ENCODE measurements around the gene SLC22A7.
A peak's percentile ranks its signal among the peaks of the same experiment; 100 is the strongest.

Gene SLC22A7

DNA sequence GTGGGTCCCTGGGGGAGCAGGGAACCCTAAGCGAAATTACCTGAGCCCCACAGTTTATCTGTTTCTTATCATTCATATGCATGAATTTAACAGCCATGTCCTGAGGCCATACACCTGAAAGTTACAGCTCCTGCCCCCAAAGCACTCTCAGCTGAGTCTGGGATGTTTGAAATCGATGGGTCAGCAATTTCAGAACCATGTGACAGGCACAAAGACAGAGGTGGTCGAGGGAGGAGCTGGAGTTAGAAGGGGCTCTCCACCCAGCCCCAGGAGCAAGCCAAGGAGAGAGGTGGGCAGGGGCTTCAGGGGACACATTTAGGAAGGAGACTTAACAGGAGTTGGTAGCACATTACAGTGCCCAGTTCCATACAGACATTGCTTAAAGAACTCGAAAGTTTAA is 39.9 kb upstream of the SLC22A7 start:
- H3K27ac ChIP-seq (ENCODE audit: low read depth, low read length) = no peak overlapping the region
- H3K4me1 ChIP-seq (ENCODE audit: control insufficient read depth, insufficient read depth, low read length) = no peaks in the 10 kb centered on the region
- H3K9ac ChIP-seq (ENCODE audit: low read depth, low read length) = no peak overlapping the region
- H3K4me3 ChIP-seq (ENCODE audit: low read depth, low read length) = no peak overlapping the region
- H3K36me3 ChIP-seq (ENCODE audit: control insufficient read depth, insufficient read depth, low read length) = no peaks in the 10 kb centered on the region
- H3K9me3 ChIP-seq (ENCODE audit: control insufficient read depth, insufficient read depth, low read length) = no peaks in the 10 kb centered on the region
- no peaks in the 10 kb centered on the region for H3K27me3 ChIP-seq (ENCODE audit: control insufficient read depth, insufficient read depth, low read length)

DNA sequence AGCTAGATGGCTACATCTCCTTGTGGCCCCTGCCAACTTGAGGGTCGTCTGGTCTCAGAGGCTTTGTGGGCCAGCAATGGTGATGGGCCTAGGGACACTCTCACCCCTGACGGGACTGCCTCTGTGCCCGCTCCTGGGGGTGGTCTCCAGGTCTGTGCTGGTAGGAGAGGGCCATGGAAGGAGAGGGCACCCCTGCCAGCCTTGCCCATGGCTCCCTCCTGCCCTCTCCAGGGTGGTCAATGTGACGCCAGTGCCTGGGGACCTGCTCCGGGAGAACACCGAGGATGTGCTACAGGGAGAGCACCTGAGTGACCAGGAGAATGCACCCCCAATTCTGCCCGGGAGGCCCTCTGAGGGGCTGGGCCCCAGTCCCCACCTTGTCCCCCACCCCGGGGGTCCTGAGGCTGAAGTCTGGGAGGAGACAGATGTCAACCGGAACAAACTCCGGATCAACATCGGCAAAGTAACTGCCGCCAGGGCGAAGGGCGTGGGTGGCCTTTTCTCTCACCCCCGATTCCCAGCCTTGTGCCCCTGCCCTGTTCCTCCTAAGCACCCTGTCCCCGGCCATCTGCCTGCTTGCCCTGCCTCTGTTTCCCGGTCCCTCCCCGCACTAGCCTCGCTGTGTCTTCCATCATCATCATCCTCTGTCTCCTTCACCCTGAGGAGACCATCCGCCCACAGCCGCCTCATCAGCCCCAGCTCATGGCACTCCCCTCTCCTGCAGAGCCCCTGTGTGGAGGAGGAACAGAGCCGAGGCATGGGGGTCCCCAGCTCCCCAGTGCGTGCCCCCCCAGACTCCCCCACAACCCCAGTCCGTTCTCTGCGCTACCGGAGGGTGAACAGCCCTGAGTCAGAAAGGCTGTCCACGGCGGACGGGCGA is 39.0 kb upstream of the SLC22A7 start:
- Histone ChIP-seq H3K27me3 (ENCODE audit: control insufficient read depth, insufficient read depth, low read length) (no peaks in the 10 kb centered on the region), H3K27ac (ENCODE audit: low read depth, low read length) (no peak overlapping the region), H3K9me3 (ENCODE audit: control insufficient read depth, insufficient read depth, low read length) (no peaks in the 10 kb centered on the region), H3K4me3 (ENCODE audit: low read depth, low read length) (no peak overlapping the region), H3K36me3 (ENCODE audit: control insufficient read depth, insufficient read depth, low read length) (no peaks in the 10 kb centered on the region), H3K9ac (ENCODE audit: low read depth, low read length) (no peak overlapping the region), H3K4me1 (ENCODE audit: control insufficient read depth, insufficient read depth, low read length) (no peaks in the 10 kb centered on the region)

DNA sequence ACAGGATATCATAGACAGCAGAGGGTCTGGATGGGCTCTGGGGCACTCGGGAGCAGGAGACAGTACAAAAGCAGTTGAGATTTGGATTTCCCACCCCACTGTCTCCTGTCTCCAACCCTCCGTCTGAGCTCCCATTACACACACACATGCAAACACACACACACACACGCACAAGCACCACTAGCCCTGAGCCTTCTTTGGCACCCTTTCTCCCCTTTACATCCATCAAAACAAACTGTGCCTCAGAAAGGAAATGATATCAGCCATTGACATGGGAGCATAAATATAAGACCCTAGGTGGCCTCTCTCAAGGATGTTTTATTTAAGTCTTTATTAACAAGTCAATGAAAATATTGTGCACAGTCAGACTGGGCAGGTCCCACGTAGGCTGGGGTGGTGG is 37.3 kb upstream of the SLC22A7 start:
- no peak overlapping the region for H3K9ac ChIP-seq (ENCODE audit: low read depth, low read length)
- H3K9me3 ChIP-seq (ENCODE audit: control insufficient read depth, insufficient read depth, low read length) = no peaks in the 10 kb centered on the region
- no peak overlapping the region for H3K27ac ChIP-seq (ENCODE audit: low read depth, low read length)
- no peaks in the 10 kb centered on the region for H3K36me3 ChIP-seq (ENCODE audit: control insufficient read depth, insufficient read depth, low read length)
- H3K4me1 ChIP-seq (ENCODE audit: control insufficient read depth, insufficient read depth, low read length) = no peaks in the 10 kb centered on the region
- H3K4me3 ChIP-seq (ENCODE audit: low read depth, low read length) = no peak overlapping the region
- no peaks in the 10 kb centered on the region for H3K27me3 ChIP-seq (ENCODE audit: control insufficient read depth, insufficient read depth, low read length)

- H3K4me3 ChIP-seq (ENCODE audit: low read depth, low read length) = no peak overlapping the region
- no peaks in the 10 kb centered on the region for H3K27me3 ChIP-seq (ENCODE audit: control insufficient read depth, insufficient read depth, low read length)
- no peaks in the 10 kb centered on the region for H3K9me3 ChIP-seq (ENCODE audit: control insufficient read depth, insufficient read depth, low read length)
- no peak overlapping the region for H3K9ac ChIP-seq (ENCODE audit: low read depth, low read length)
- H3K27ac ChIP-seq (ENCODE audit: low read depth, low read length) = no peak overlapping the region
- no peaks in the 10 kb centered on the region for H3K4me1 ChIP-seq (ENCODE audit: control insufficient read depth, insufficient read depth, low read length)
- no peaks in the 10 kb centered on the region for H3K36me3 ChIP-seq (ENCODE audit: control insufficient read depth, insufficient read depth, low read length)
These were observed 36.9 kb upstream of the SLC22A7 start for GRCh38 chr6:43261198-43261597.

GRCh38 chr6:43262000-43262779 is 35.9 kb upstream of the SLC22A7 start:
- Histone ChIP-seq H3K27ac (ENCODE audit: low read depth, low read length) (no peak overlapping the region), H3K27me3 (ENCODE audit: control insufficient read depth, insufficient read depth, low read length) (no peaks in the 10 kb centered on the region), H3K9me3 (ENCODE audit: control insufficient read depth, insufficient read depth, low read length) (no peaks in the 10 kb centered on the region), H3K4me1 (ENCODE audit: control insufficient read depth, insufficient read depth, low read length) (peaks cover 3% of the 10 kb centered on the region; the same call in 1 of the 2 replicates), H3K9ac (ENCODE audit: low read depth, low read length) (no peak overlapping the region), H3K36me3 (ENCODE audit: control insufficient read depth, insufficient read depth, low read length) (no peaks in the 10 kb centered on the region), H3K4me3 (ENCODE audit: low read depth, low read length) (no peak overlapping the region)

DNA sequence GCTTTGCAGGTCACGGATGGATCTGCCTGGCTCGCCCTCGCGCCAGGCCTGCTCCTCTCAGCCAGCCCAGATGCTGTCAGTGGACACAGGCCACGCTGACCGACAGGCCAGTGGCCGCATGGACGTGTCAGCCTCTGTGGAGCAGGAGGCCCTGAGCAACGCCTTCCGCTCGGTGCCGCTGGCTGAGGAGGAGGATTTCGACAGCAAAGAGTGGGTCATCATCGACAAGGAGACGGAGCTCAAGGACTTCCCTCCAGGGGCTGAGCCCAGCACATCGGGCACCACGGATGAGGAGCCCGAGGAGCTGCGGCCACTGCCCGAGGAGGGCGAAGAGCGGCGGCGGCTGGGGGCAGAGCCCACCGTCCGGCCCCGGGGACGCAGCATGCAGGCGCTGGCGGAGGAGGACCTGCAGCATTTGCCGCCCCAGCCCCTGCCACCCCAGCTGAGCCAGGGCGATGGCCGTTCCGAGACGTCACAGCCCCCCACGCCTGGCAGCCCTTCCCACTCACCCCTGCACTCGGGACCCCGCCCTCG is 35.2 kb upstream of the SLC22A7 start:
- H3K27me3 ChIP-seq (ENCODE audit: control insufficient read depth, insufficient read depth, low read length) = peaks cover 3% of the 10 kb centered on the region
- H3K4me1 ChIP-seq (ENCODE audit: control insufficient read depth, insufficient read depth, low read length) = peaks cover 10% of the 10 kb centered on the region
- H3K27ac ChIP-seq (ENCODE audit: low read depth, low read length) = no peak overlapping the region

DNA sequence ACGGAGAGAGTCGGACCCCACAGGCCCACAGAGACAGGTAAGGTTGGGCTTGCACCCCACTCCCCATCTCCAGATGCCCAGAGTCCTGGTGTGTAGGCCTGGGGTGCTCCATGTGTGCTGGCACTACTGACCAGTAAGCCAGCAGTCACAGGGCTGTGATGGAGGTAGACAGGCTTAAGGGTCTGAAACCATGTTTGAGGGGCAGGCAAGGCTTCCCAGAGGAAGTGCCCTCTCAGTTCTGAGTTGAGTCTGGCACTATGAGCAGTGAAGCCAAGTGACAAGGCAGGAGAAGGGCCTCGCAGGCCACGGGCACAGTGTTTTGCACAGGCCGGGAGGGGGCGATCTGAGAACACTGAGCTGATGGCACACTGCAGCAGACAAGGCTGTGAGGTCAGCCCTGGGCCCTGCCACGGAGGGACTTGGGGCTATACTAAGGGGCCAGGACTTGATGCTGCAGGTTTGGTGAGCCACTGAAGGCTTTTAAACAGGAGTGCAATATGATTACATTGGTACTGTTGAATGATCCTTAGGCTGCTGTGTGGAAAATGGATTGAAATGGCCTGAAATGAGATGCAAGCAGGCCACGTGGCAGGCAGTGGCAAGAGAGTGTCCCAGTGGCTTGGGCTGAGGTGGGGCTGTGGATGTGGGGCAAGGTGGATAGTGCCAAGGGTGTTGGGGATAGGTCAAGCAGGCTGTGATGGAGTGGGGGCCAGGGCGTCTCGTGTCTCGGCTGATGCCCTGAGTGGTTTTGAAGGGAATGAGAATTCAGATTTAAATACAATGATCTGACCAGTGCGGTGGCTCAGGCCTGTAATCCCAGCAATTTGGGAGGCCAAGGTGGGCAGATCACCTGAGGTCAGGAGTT is 34.5 kb upstream of the SLC22A7 start:
- no peak overlapping the region for H3K27ac ChIP-seq (ENCODE audit: low read depth, low read length)
- peaks cover 12% of the 10 kb centered on the region for H3K4me1 ChIP-seq (ENCODE audit: control insufficient read depth, insufficient read depth, low read length)
- no peaks in the 10 kb centered on the region for H3K36me3 ChIP-seq (ENCODE audit: control insufficient read depth, insufficient read depth, low read length)
- peaks cover 10% of the 10 kb centered on the region for H3K27me3 ChIP-seq (ENCODE audit: control insufficient read depth, insufficient read depth, low read length)
- H3K4me3 ChIP-seq (ENCODE audit: low read depth, low read length) = no peak overlapping the region
- H3K9ac ChIP-seq (ENCODE audit: low read depth, low read length) = no peak overlapping the region
- no peaks in the 10 kb centered on the region for H3K9me3 ChIP-seq (ENCODE audit: control insufficient read depth, insufficient read depth, low read length)

More for the DNA sequence above, 35.2 kb upstream of the SLC22A7 start:
- no peaks in the 10 kb centered on the region for H3K9me3 ChIP-seq (ENCODE audit: control insufficient read depth, insufficient read depth, low read length)
- H3K9ac ChIP-seq (ENCODE audit: low read depth, low read length) = no peak overlapping the region
- no peaks in the 10 kb centered on the region for H3K36me3 ChIP-seq (ENCODE audit: control insufficient read depth, insufficient read depth, low read length)
- no peak overlapping the region for H3K4me3 ChIP-seq (ENCODE audit: low read depth, low read length)

GRCh38 chr6:43264599-43265145 is 33.4 kb upstream of the SLC22A7 start:
- Histone ChIP-seq H3K4me1 (ENCODE audit: control insufficient read depth, insufficient read depth, low read length) (peaks cover 12% of the 10 kb centered on the region), H3K9me3 (ENCODE audit: control insufficient read depth, insufficient read depth, low read length) (no peaks in the 10 kb centered on the region), H3K27me3 (ENCODE audit: control insufficient read depth, insufficient read depth, low read length) (peaks cover 21% of the 10 kb centered on the region), H3K36me3 (ENCODE audit: control insufficient read depth, insufficient read depth, low read length) (no peaks in the 10 kb centered on the region), H3K9ac (ENCODE audit: low read depth, low read length) (no peak overlapping the region), H3K4me3 (ENCODE audit: low read depth, low read length) (no peak overlapping the region), H3K27ac (ENCODE audit: low read depth, low read length) (no peak overlapping the region)

- Histone ChIP-seq H3K4me3 (ENCODE audit: low read depth, low read length) (no peak overlapping the region), H3K4me1 (ENCODE audit: control insufficient read depth, insufficient read depth, low read length) (peaks cover 13% of the 10 kb centered on the region), H3K36me3 (ENCODE audit: control insufficient read depth, insufficient read depth, low read length) (no peaks in the 10 kb centered on the region), H3K27me3 (ENCODE audit: control insufficient read depth, insufficient read depth, low read length) (peaks cover 30% of the 10 kb centered on the region), H3K9ac (ENCODE audit: low read depth, low read length) (no peak overlapping the region), H3K27ac (ENCODE audit: low read depth, low read length) (no peak overlapping the region), H3K9me3 (ENCODE audit: control insufficient read depth, insufficient read depth, low read length) (no peaks in the 10 kb centered on the region)
These were observed 32.5 kb upstream of the SLC22A7 start for GRCh38 chr6:43265564-43265963.

- peaks cover 14% of the 10 kb centered on the region for H3K4me1 ChIP-seq (ENCODE audit: control insufficient read depth, insufficient read depth, low read length)
- H3K4me3 ChIP-seq (ENCODE audit: low read depth, low read length) = no peak overlapping the region
- no peak overlapping the region for H3K9ac ChIP-seq (ENCODE audit: low read depth, low read length)
- H3K27me3 ChIP-seq (ENCODE audit: control insufficient read depth, insufficient read depth, low read length) = peaks cover 48% of the 10 kb centered on the region
- H3K9me3 ChIP-seq (ENCODE audit: control insufficient read depth, insufficient read depth, low read length) = no peaks in the 10 kb centered on the region
- H3K36me3 ChIP-seq (ENCODE audit: control insufficient read depth, insufficient read depth, low read length) = no peaks in the 10 kb centered on the region
- peak overlapping the region; percentile 31 for H3K27ac ChIP-seq (ENCODE audit: low read depth, low read length)
These were observed 30.3 kb upstream of the SLC22A7 start for GRCh38 chr6:43267619-43268354.
